Kidney (tissue), 14 donors: ENCODE measurements around the gene PATL1. TPM values are rescaled to one million over a fixed set of nuclear protein-coding genes. Genes with fewer than 3 reads are reported as not detected.
A peak's percentile ranks its signal among the peaks of the same experiment; 100 is the strongest.

Source experiments
- DNase-seq, 5 donors: peaks; one replicate each; pipeline ENCODE4 v3.0.0-alpha.2; 2013 to 2020
- FAIRE-seq: peaks from 2 replicates; lab custom pipeline; 2012; peaks lifted over from hg19 to GRCh38; lab: Jason Lieb, UNC
- H3K27ac ChIP-seq, 2 donors: one replicate each; pipeline ENCODE4 v1.7.0; 2013; ENCODE audit warnings: low read depth in 2 of 2, low read length in 2 of 2, inconsistent platforms in 1 of 2
- H3K27me3 ChIP-seq: one replicate; pipeline ENCODE4 v1.7.1; 2013; ENCODE audit warnings: low read length, inconsistent platforms; ENCODE audit not compliant: control insufficient read depth, insufficient read depth
- H3K36me3 ChIP-seq, 3 donors: one replicate each; pipeline versions ENCODE4 v1.7.0 to v1.7.1; 2013; ENCODE audit warnings: low read length in 3 of 3, control low read depth in 1 of 3, inconsistent platforms in 1 of 3; ENCODE audit not compliant: insufficient read depth in 3 of 3, control insufficient read depth in 2 of 3
- H3K4me1 ChIP-seq, 3 donors: one replicate each; pipeline versions ENCODE4 v1.7.0 to v1.7.1; 2013; ENCODE audit warnings: low read length in 3 of 3, inconsistent platforms in 1 of 3, low read depth in 1 of 3; ENCODE audit not compliant: control insufficient read depth in 2 of 3, insufficient read depth in 2 of 3
- H3K4me3 ChIP-seq, 3 donors: one replicate each; pipeline versions ENCODE4 v1.7.0 to v1.8.1; 2013; ENCODE audit warnings: low read length in 3 of 3, control low read depth in 1 of 3, inconsistent platforms in 1 of 3
- H3K9ac ChIP-seq, 3 donors: one replicate each; pipeline versions ENCODE4 v1.7.0 to v1.7.1; 2013; ENCODE audit warnings: low read length in 3 of 3, control low read depth in 1 of 3, inconsistent platforms in 1 of 3
- H3K9me3 ChIP-seq, 3 donors: one replicate each; pipeline versions ENCODE4 v1.7.0 to v1.7.1; 2013; ENCODE audit warnings: low read length in 3 of 3, control low read depth in 1 of 3, inconsistent platforms in 1 of 3; ENCODE audit not compliant: control insufficient read depth in 2 of 3, insufficient read depth in 1 of 3
- intact Hi-C: fragments of 100-400 bp; cut with DNase I; formaldehyde crosslinking; loops from one replicate; pipeline ENCODE4 v1.11.1; 2022
- polyA plus RNA-seq: library from polyadenylated mRNA; stranded (reverse); fragments of 350-450 nt; fragmentation: Illumina TruSeq; extraction: RNeasy Lipid Tissue Mini Kit (QIAGEN cat#74804); gene quantifications from one replicate; pipeline ENCODE4 v1.2.3, GENCODE V29; 2014; ENCODE audit warnings: low read depth, low replicate concordance; ENCODE audit not compliant: insufficient read depth
- total RNA-seq: library from RNA; stranded (reverse); fragmentation: NEBNext Ultra II Directional; extraction: Animal tissue kit (Norgen Biotek cat#: 25700); gene quantifications from one replicate; pipeline ENCODE4 v1.2.1, GENCODE V29; 2021
- TF ChIP-seq, protein P1 (sequence below): IDR thresholded peaks from 3 replicates; pipeline ENCODE4 v1.5.1; 2012; ENCODE audit warnings: mild to moderate bottlenecking, moderate library complexity, borderline replicate concordance; ENCODE audit not compliant: insufficient read depth; ENCODE audit errors: extremely low read depth
- donor health status: control.
- donor health status: control.
- donor health status: control.
- donor health status: control.
- donor health status: control.
- donor health status: DM: yes; HTN: yes; CAD: no.
- donor health status: Normal renal cell carcinoma (clear cell type).

Gene PATL1
- total and polyA plus RNA-seq, 2 donors from 2014 or later = 12.3 to 35.4 TPM

- H3K27ac ChIP-seq = peak overlapping the region; percentile 36 to 57
- FAIRE-seq = no peak
- intact Hi-C loops = no loop called here
Measured at GRCh38 chr11:59601788-59602187, 67.0 kb downstream of the PATL1 start.

GRCh38 chr11:59600636-59601035 lies 68.2 kb downstream of the PATL1 start:
- no peak overlapping the region for H3K27ac ChIP-seq
- peaks cover 0 to 3% (median 0%) of the 10 kb centered on the region in 3 donors for H3K4me1 ChIP-seq
- H3K9ac ChIP-seq = no peak overlapping the region
- no peaks in the 10 kb centered on the region for H3K9me3 ChIP-seq
- TF ChIP-seq, protein P1, sequence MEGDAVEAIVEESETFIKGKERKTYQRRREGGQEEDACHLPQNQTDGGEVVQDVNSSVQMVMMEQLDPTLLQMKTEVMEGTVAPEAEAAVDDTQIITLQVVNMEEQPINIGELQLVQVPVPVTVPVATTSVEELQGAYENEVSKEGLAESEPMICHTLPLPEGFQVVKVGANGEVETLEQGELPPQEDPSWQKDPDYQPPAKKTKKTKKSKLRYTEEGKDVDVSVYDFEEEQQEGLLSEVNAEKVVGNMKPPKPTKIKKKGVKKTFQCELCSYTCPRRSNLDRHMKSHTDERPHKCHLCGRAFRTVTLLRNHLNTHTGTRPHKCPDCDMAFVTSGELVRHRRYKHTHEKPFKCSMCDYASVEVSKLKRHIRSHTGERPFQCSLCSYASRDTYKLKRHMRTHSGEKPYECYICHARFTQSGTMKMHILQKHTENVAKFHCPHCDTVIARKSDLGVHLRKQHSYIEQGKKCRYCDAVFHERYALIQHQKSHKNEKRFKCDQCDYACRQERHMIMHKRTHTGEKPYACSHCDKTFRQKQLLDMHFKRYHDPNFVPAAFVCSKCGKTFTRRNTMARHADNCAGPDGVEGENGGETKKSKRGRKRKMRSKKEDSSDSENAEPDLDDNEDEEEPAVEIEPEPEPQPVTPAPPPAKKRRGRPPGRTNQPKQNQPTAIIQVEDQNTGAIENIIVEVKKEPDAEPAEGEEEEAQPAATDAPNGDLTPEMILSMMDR = no peak
- FAIRE-seq = no peak
- H3K4me3 ChIP-seq = no peak overlapping the region
- intact Hi-C loops = no loop called here
- H3K27me3 ChIP-seq = no peaks in the 10 kb centered on the region
- H3K36me3 ChIP-seq = peaks cover 11 to 49% (median 40%) of the 10 kb centered on the region in 3 donors
- DNase-seq = no peak

More at GRCh38 chr11:59601788-59602187, 67.0 kb downstream of the PATL1 start:
- TF ChIP-seq, protein P1 = no peak
- Histone ChIP-seq H3K4me3 (no peak overlapping the region), H3K9me3 (no peaks in the 10 kb centered on the region), H3K4me1 (peaks cover 0 to 3% (median 0%) of the 10 kb centered on the region in 3 donors), H3K27me3 (no peaks in the 10 kb centered on the region), H3K9ac (no peak overlapping the region), H3K36me3 (peaks cover 14 to 55% (median 42%) of the 10 kb centered on the region in 3 donors)
- peak in 1 of 5 donors; percentile 7 for DNase-seq

DNA sequence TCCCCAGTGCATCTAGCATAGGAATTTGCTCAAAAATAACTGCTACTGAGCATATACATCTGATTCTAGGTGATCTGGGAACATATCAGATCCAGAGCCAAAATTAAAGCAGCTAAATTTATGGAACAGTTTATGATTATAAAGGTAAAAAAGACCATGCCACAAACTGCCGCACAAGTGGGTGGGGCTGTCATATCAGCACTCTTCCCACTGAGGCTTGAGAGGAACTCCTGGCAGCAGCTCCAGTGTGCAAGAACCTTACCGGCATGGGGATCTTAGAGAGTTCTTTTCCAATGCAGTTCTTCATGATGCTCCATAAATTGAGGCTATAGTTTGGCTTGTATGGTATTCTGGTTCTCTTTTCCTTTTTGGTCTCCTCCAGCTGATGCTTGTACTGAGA lies 68.6 kb downstream of the PATL1 start:
- no peak overlapping the region for H3K9ac ChIP-seq
- TF ChIP-seq, protein P1 = no peak
- intact Hi-C loops = no loop called here
- no peak overlapping the region for H3K27ac ChIP-seq
- no peak for DNase-seq
- no peaks in the 10 kb centered on the region for H3K27me3 ChIP-seq
- peaks cover 0 to 3% (median 0%) of the 10 kb centered on the region in 3 donors for H3K4me1 ChIP-seq
- no peak for FAIRE-seq
- H3K36me3 ChIP-seq = peaks cover 11 to 50% (median 38%) of the 10 kb centered on the region in 3 donors
- no peaks in the 10 kb centered on the region for H3K9me3 ChIP-seq
- H3K4me3 ChIP-seq = no peak overlapping the region

DNA sequence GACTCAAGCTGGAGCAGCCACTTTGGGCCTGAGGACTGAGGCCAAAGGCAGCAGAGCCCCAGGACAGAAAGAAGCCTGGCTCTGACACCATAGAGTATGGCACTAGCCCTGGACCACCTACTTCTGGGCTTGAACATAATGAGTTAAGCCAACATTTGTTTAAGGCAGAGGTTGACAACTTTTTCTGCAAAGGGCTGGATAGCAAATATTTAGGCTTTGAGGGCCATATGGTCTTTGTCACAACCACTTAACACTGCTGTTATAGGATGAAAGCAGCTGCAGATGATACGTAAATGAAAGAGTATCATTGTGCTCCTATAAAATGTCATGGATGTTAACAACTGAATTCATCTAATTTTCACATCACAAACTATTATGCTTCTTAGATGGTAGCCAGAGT lies 69.9 kb downstream of the PATL1 start:
- H3K9ac ChIP-seq = no peak overlapping the region
- H3K36me3 ChIP-seq = peaks cover 16 to 62% (median 44%) of the 10 kb centered on the region in 3 donors
- TF ChIP-seq, protein P1 = no peak
- no peak for FAIRE-seq
- no peak overlapping the region for H3K27ac ChIP-seq
- H3K9me3 ChIP-seq = no peaks in the 10 kb centered on the region
- H3K27me3 ChIP-seq = no peaks in the 10 kb centered on the region
- no peak overlapping the region for H3K4me3 ChIP-seq
- intact Hi-C loops = no loop called here
- peaks cover 0 to 3% (median 0%) of the 10 kb centered on the region in 3 donors for H3K4me1 ChIP-seq
- no peak for DNase-seq
